Measurements from ENCODE around the gene SRC.

Gene SRC

GRCh38 chr20:37398750-37399621 is 53.0 kb downstream of the SRC start:
- no peak for DNase-seq

GRCh38 chr20:37401282-37401929 is 55.5 kb downstream of the SRC start:
- no peak for DNase-seq

GRCh38 chr20:37401930-37402675 is 56.2 kb downstream of the SRC start:
- no peak for DNase-seq

GRCh38 chr20:37403107-37404033 is 57.4 kb downstream of the SRC start:
- DNase-seq = no peak

GRCh38 chr20:37404461-37404890 is 58.5 kb downstream of the SRC start:
- no peak for DNase-seq

GRCh38 chr20:37405351-37405897 is 59.5 kb downstream of the SRC start:
- DNase-seq = no peak

GRCh38 chr20:37406010-37406998 is 60.4 kb downstream of the SRC start:
- peak; percentile 75 for DNase-seq

- no peak for DNase-seq
Observed at GRCh38 chr20:37407019-37407566, 61.2 kb downstream of the SRC start.

- no peak for DNase-seq
Observed at GRCh38 chr20:37407573-37408002, 61.6 kb downstream of the SRC start.

GRCh38 chr20:37408302-37409193 is 62.6 kb downstream of the SRC start:
- DNase-seq = no peak

GRCh38 chr20:37411408-37412219 is 65.7 kb downstream of the SRC start:
- DNase-seq = peak; percentile 58

- DNase-seq = no peak
Observed at GRCh38 chr20:37413023-37413334, 67.0 kb downstream of the SRC start.

GRCh38 chr20:37413379-37413778 is 67.4 kb downstream of the SRC start:
- no peak for DNase-seq

- DNase-seq = no peak
Observed at GRCh38 chr20:37414224-37415035, 68.5 kb downstream of the SRC start.

- DNase-seq = no peak
Observed at GRCh38 chr20:37415118-37416085, 69.5 kb downstream of the SRC start.

GRCh38 chr20:37416100-37416847 is 70.3 kb downstream of the SRC start:
- DNase-seq = no peak

Data from hematopoietic multipotent progenitor cell treated with erythropoietin and hydrocortisone succinate and interleukin-3 and kit ligand, for 4 days (in vitro differentiated cells).